GM18519 (cell line): ENCODE results near the gene PFDN4.
"Not testable (repeated sequence)": the region's sequence is repeated elsewhere in the genome, so short reads cannot be mapped to it uniquely, and the experiment has no call there.

Source experiments
- ATAC-seq: cut with Tn5 transposase; IDR thresholded peaks from one replicate; pipeline ENCODE4 v1.9.1; 2021; ENCODE audit warnings: mild to moderate bottlenecking, moderate library complexity; ENCODE audit not compliant: unreplicated experiment, low FRiP score

The PFDN4 gene

GRCh38 chr20:54262671-54263070 lies 54.8 kb downstream of the PFDN4 start:
- no peak for ATAC-seq

DNA sequence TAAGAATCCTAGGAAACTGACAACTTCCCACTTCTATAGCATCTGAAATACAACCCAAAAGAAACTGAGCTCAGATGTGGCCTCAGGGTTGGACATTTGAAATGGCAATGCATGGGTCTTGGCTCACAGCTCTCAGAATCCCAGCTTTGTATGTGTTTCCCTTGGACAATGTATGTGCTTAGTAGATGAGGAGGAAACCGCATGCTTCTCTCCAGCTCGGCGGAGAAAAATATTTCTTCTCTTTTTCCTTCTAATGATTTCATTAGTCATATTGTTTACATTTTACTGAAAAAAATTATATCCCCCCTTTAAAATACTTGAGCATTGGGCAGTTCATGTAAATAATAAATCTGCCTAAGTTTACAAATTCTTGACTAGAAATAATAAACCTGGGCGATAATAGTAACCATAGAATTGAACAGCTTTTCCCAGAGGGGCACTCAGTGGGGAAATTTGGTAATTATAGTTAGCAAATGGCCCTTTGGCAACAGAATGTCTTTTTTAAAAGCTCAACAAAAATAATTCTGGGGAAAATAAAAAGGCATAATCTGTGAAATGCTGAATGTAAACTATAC lies 55.3 kb downstream of the PFDN4 start:
- ATAC-seq = no peak

DNA sequence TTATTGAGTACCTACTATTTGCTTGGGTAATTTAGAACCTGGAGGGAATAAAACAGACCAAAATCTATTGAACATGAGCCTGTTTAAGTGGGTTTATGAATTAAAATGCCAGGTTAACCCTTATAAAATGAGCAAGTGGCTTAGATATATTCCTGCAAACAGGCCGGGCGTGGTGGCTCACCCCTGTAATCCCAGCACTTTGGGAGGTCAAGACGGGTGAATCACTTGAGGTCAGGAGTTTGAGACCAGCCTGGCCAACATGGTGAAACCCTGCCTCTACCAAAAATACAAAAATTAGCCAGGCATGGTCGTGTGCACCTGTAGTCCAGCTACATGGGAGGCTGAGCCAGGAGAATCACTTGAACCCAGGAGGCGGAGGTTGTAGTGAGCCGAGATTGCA lies 57.9 kb downstream of the PFDN4 start:
- ATAC-seq = not testable (repeated sequence)

DNA sequence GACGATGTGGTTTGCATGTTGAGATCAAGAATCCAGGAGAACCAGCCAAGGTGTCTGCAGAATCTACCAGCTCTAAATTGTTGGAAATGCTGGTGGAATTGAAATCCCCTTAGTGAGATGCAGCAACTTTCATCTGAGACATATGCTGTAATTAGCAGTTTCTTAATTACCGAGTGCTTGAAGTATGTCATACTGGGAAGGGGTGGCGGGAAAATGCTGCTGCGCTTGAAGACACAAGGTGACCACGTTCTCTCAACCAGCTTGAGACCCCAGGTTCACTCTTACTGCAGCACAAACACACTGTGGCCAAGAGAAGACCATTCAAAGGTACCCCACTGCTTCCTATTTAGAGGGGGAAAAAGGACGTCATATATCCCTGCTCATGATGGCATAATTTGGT lies 59.0 kb downstream of the PFDN4 start:
- no peak for ATAC-seq

DNA sequence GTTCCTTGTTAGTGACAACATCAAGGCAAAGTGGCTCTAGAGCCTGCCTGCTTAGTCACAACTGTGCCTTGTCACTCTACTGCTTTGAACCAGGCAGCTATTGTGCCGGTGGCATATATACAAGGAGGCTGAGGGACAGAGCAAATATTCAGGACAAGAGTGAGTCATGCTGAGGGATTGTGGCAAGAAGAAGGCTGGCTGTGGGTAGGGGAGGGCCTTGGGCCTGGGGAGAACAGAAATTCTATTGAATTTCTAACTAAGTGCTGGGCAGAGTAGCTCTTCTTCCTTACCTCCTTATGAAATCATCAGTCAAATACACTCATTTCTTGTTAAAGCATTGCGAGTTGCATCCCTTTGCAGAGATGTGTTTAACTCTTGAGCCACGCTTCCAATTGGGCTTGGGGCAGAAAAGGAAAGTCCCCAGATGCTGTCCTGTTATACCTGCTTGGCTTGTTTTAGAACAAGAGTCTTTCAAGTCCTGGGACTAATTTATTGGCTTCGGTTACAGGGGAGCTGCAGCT lies 59.7 kb downstream of the PFDN4 start:
- no peak for ATAC-seq

DNA sequence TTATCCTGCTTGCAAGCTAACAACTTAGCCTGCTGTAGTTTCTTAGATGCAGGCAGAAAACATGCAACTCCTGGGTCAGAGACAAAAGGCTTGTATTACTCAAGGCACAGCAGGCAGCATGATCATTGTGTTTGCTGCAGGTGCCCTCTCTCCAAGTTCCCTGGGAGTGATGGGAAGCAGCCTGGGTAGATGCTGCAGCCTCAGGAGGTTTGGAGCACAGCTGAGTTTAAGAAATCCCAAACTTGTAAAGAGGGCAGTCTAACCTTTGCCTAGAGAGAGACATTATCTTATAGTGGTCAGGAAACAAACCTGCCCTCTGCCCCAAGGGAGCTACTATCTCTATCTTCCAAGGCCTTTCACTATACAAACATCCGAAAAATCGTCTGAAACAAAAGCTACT lies 61.1 kb downstream of the PFDN4 start:
- ATAC-seq = no peak
